HEK293 (cell line): ENCODE data around the gene CYP4F22.

Source experiments
- CTCF ChIA-PET: fragments of 350-600 bp; formaldehyde crosslinking; extraction: SDS; loops from one replicate; lab custom pipeline; 2021; ENCODE audit warnings: antibody characterized with exemption; lab: Yijun Ruan, JAX
- POLR2A ChIA-PET: fragments of 300-600 bp; formaldehyde crosslinking; extraction: SDS; loops from one replicate; lab custom pipeline; 2020; ENCODE audit warnings: antibody characterized with exemption, inconsistent platforms; lab: Yijun Ruan, JAX
- H3K27ac ChIP-seq: fragments of 200-500 bp; sonication (Bioruptor generic); 2 replicates; pipeline ENCODE4 v1.5.1; 2014; ENCODE audit warnings: low read depth, low read length, control low read depth, inconsistent platforms; ENCODE audit errors: extremely low read depth
- H3K36me3 ChIP-seq, 2 experiments: fragments of 200-500 bp in 1 of 2; sonication (Bioruptor generic) in 1 of 2; 1 replicate in 1 of 2; 2 replicates in 1 of 2; pipeline ENCODE4 v1.5.1; 2014 to 2017; ENCODE audit warnings: inconsistent platforms in 2 of 2, low read length in 2 of 2; ENCODE audit not compliant: control insufficient read depth in 2 of 2, insufficient read depth in 1 of 2
- H3K4me1 ChIP-seq: fragments of 200-500 bp; sonication (Bioruptor generic); 2 replicates; pipeline ENCODE4 v1.5.1; 2014; ENCODE audit warnings: mild to moderate bottlenecking, low read length, inconsistent platforms; ENCODE audit not compliant: control insufficient read depth, insufficient read depth
- H3K4me3 ChIP-seq: 2 replicates; pipeline ENCODE4 v1.5.1; 2011; ENCODE audit warnings: low read depth, mild to moderate bottlenecking, control low read depth, low read length, moderate library complexity
- H3K9me3 ChIP-seq: fragments of 200-500 bp; sonication (Bioruptor generic); 2 replicates; pipeline ENCODE4 v1.5.1; 2014; ENCODE audit warnings: low read depth, low read length, inconsistent platforms; ENCODE audit not compliant: control insufficient read depth, insufficient read depth
- EGR2 ChIP-seq: fragments of 450-650 bp; formaldehyde crosslinking; IDR thresholded peaks from 2 replicates; pipeline ENCODE4 v1.5.1; 2016; ENCODE audit warnings: low read depth, missing biosample characterization, missing genetic modification characterization
- HOXD13 ChIP-seq: sonication (generic); formaldehyde crosslinking; IDR thresholded peaks from 2 replicates; pipeline ENCODE4 v1.8.0; 2022; ENCODE audit warnings: missing genetic modification reagents, borderline replicate concordance
- KLF1 ChIP-seq: fragments of 450-650 bp; formaldehyde crosslinking; IDR thresholded peaks from 2 replicates; pipeline ENCODE4 v1.5.1; 2016; ENCODE audit warnings: missing biosample characterization, missing genetic modification characterization
- KLF10 ChIP-seq: fragments of 450-650 bp; IDR thresholded peaks from 2 replicates; pipeline ENCODE4 v1.5.1; 2018; ENCODE audit warnings: missing biosample characterization, mild to moderate bottlenecking, missing genetic modification characterization
- KLF9 ChIP-seq: fragments of 450-650 bp; formaldehyde crosslinking; IDR thresholded peaks from 2 replicates; pipeline ENCODE4 v1.5.1; 2016; ENCODE audit warnings: missing biosample characterization, missing genetic modification characterization, low read depth
- REST ChIP-seq: fragments of 450-650 bp; formaldehyde crosslinking; IDR thresholded peaks from 2 replicates; pipeline ENCODE4 v1.5.1; 2016; ENCODE audit warnings: missing biosample characterization, missing genetic modification characterization
- SETDB1 ChIP-seq: IDR thresholded peaks from one replicate; pipeline ENCODE4 v1.6.1; 2017; ENCODE audit warnings: mild to moderate bottlenecking, low read length, moderate library complexity, mixed read lengths; ENCODE audit not compliant: insufficient read length
- ZBTB17 ChIP-seq: fragments of 450-650 bp; formaldehyde crosslinking; IDR thresholded peaks from 2 replicates; pipeline ENCODE4 v1.5.1; 2016; ENCODE audit warnings: missing biosample characterization, missing genetic modification characterization
- ZBTB21 ChIP-seq: fragments of 450-650 bp; formaldehyde crosslinking; IDR thresholded peaks from 2 replicates; pipeline ENCODE4 v1.5.1; 2017; ENCODE audit warnings: missing biosample characterization, missing genetic modification characterization
- ZFHX2 ChIP-seq: fragments of 450-650 bp; formaldehyde crosslinking; conservative IDR thresholded peaks from 2 replicates; pipeline ENCODE4 v1.5.1; 2016; ENCODE audit warnings: missing biosample characterization, missing genetic modification characterization
- ZFP3 ChIP-seq: fragments of 450-650 bp; formaldehyde crosslinking; IDR thresholded peaks from 2 replicates; pipeline ENCODE4 v1.5.1; 2016; ENCODE audit warnings: low read depth, missing biosample characterization, missing genetic modification characterization
- ZNF112 ChIP-seq: fragments of 450-650 bp; formaldehyde crosslinking; IDR thresholded peaks from 2 replicates; pipeline ENCODE4 v1.5.0; 2017; ENCODE audit warnings: missing biosample characterization, missing genetic modification characterization
- ZNF133 ChIP-seq: fragments of 450-650 bp; formaldehyde crosslinking; IDR thresholded peaks from 2 replicates; pipeline ENCODE4 v1.5.1; 2016; ENCODE audit warnings: missing biosample characterization, missing genetic modification characterization
- ZNF138 ChIP-seq: fragments of 450-650 bp; formaldehyde crosslinking; IDR thresholded peaks from 2 replicates; pipeline ENCODE4 v1.5.1; 2016; ENCODE audit warnings: missing biosample characterization, missing genetic modification characterization, borderline replicate concordance
- ZNF146 ChIP-seq: fragments of 450-650 bp; formaldehyde crosslinking; IDR thresholded peaks from 2 replicates; pipeline ENCODE4 v1.5.1; 2016; ENCODE audit warnings: missing biosample characterization, missing genetic modification characterization
- ZNF324 ChIP-seq: fragments of 450-650 bp; formaldehyde crosslinking; IDR thresholded peaks from 2 replicates; pipeline ENCODE4 v1.5.1; 2016; ENCODE audit warnings: missing biosample characterization, missing genetic modification characterization
- ZNF366 ChIP-seq: fragments of 450-650 bp; formaldehyde crosslinking; conservative IDR thresholded peaks from 2 replicates; pipeline ENCODE4 v1.5.1; 2016; ENCODE audit warnings: missing biosample characterization, missing genetic modification characterization
- ZNF398 ChIP-seq: fragments of 450-650 bp; formaldehyde crosslinking; IDR thresholded peaks from 2 replicates; pipeline ENCODE4 v1.5.1; 2017; ENCODE audit warnings: missing biosample characterization, missing genetic modification characterization
- ZNF514 ChIP-seq: fragments of 450-650 bp; formaldehyde crosslinking; IDR thresholded peaks from 2 replicates; pipeline ENCODE4 v1.5.1; 2016; ENCODE audit warnings: missing biosample characterization, missing genetic modification characterization
- ZNF596 ChIP-seq: fragments of 450-650 bp; IDR thresholded peaks from 2 replicates; pipeline ENCODE4 v1.5.0; 2018; ENCODE audit warnings: missing biosample characterization, mild to moderate bottlenecking, missing genetic modification characterization, moderate library complexity
- ZNF626 ChIP-seq: fragments of 450-650 bp; sonication (Bioruptor Pico); formaldehyde crosslinking; IDR thresholded peaks from 2 replicates; pipeline ENCODE4 v1.5.1; 2018; ENCODE audit warnings: missing biosample characterization, missing genetic modification characterization, inconsistent platforms
- ZNF707 ChIP-seq: fragments of 450-650 bp; formaldehyde crosslinking; IDR thresholded peaks from 2 replicates; pipeline ENCODE4 v1.5.1; 2016; ENCODE audit warnings: missing biosample characterization, missing genetic modification characterization
- ZNF776 ChIP-seq: fragments of 450-650 bp; formaldehyde crosslinking; IDR thresholded peaks from 2 replicates; pipeline ENCODE4 v1.5.0; 2017; ENCODE audit warnings: missing biosample characterization, missing genetic modification characterization, borderline replicate concordance
- ZNF777 ChIP-seq: fragments of 450-650 bp; formaldehyde crosslinking; IDR thresholded peaks from 2 replicates; pipeline ENCODE4 v1.5.1; 2017; ENCODE audit warnings: missing biosample characterization, missing genetic modification characterization, borderline replicate concordance
- ZNF791 ChIP-seq: fragments of 450-650 bp; formaldehyde crosslinking; IDR thresholded peaks from 2 replicates; pipeline ENCODE4 v1.5.1; 2016; ENCODE audit warnings: missing biosample characterization, missing genetic modification characterization

Gene CYP4F22

DNA sequence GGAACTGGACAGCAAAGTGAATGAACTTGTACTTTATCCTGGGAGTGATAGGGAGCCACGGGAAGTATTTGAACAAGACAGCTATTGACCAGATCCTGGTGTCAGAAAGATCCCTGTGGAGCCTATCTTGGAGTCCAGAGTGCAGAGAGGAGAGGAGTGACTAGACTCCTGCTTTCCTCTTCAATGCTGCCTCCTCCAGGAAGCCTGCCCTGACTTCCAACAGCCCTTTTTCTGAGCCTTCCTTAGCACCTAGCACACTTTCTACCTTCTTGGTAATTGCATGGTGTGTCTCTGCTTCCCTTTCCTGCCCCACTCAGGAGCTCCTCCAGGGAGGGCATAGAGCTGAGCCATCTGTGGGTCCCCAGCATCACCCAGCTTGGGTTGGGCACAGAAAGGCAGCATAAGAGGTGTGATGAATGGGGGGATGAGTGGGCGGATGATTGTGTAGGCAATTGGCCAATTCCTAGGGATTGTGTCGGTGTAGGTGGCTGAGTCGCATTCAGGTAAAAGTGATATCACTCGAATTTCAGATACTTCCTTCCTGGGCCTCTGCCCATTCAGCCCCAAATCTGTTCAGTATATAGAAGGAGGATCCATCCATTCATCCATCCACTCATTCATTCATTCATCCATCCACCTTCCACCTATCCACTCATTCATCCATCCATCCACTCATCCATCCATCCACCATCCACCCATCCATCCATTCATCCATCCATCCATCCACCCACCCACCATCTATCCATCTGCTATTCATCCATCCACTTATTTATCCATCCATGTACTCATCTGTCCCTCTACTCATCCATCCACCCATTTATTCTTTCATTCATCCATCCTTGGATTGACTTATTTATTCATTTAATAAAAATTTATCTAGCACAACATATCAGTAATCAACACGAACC lies 26.9 kb downstream of the CYP4F22 start:
- no peaks in the 10 kb centered on the region for H3K4me1 ChIP-seq
- POLR2A ChIA-PET: no interaction called here
- no peaks in the 10 kb centered on the region for H3K9me3 ChIP-seq
- H3K27ac ChIP-seq: no peak overlapping the region
- no peak overlapping the region for H3K4me3 ChIP-seq
- no peak for TF ChIP-seq ZNF791 (tag by site-specific recombination)
- peak; percentile 62; the same call in 1 of the 2 replicates for TF ChIP-seq ZFHX2 (tag by site-specific recombination)
- TF ChIP-seq KLF9 (tag by site-specific recombination): no peak
- TF ChIP-seq ZNF133 (tag by site-specific recombination): no peak
- TF ChIP-seq ZBTB17 (tag by site-specific recombination): peak; percentile 74
- no peak for TF ChIP-seq ZNF776 (tag by site-specific recombination)
- no peak for TF ChIP-seq ZNF324 (tag by site-specific recombination)
- TF ChIP-seq ZNF626 (tag by site-specific recombination): no peak
- TF ChIP-seq ZNF366: peak; percentile 90
- peak; percentile 53; the same call in 1 of the 2 replicates for TF ChIP-seq EGR2 (tag by site-specific recombination)
- no peaks in the 10 kb centered on the region for H3K36me3 ChIP-seq
- CTCF ChIA-PET: interaction anchor here (0.6 kb wide), 2 partner anchors 16 to 353 kb away, joined by 3 to 4 read pairs; no protein-coding TSS in a partner anchor

DNA sequence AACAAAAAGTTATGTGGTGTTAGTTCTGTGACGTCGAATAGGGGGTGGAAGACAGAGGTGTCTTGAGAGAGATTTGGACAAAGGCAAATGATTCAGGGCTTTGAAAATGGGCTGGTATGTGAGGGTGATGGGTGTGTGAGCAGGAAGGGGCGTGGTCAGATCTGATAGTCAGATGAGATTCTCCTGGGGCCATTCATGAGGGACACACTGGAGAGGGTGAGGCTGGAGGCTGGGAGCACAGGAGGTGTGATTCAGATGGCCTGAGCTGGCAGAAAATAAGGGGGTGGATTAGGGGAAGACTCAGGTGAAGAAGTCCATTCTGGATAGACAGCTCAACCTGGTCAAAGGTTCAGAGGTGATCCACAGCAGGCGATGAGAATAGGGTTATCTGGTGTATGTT lies 28.0 kb downstream of the CYP4F22 start:
- Histone ChIP-seq H3K36me3 (no peaks in the 10 kb centered on the region), H3K27ac (no peak overlapping the region), H3K4me1 (no peaks in the 10 kb centered on the region), H3K9me3 (no peaks in the 10 kb centered on the region), H3K4me3 (no peak overlapping the region)
- ChIA-PET POLR2A (interaction anchor here (0.6 kb wide), 1 partner anchor 18 kb away, joined by 6 read pairs; no protein-coding TSS in a partner anchor), CTCF (no interaction called here)
- TF ChIP-seq ZFP3 (tag by site-specific recombination) (no peak), KLF1 (tag by site-specific recombination) (peak; percentile 43)

DNA sequence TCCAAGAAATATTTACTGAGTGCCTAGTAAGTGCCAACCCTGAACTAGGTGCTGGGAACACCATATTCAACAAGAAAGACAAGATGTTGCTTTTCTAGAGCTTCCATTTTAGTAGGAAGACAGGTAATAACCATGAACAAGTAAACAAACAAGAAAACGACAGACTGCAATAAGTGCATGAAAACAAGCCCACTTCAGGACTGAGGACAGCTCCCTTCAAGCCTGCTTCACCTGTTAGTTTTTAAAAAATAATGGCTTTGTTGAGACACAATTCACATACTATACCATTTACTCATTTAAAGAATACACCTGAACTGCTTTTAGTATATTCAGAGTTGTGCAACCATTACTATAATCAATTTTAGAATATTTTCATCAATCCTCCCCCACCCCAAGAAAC lies 30.4 kb downstream of the CYP4F22 start:
- H3K4me1 ChIP-seq: no peaks in the 10 kb centered on the region
- H3K27ac ChIP-seq: no peak overlapping the region
- CTCF ChIA-PET: interaction anchor here (1.7 kb wide), 1 partner anchor 17 kb away, joined by 3 read pairs; no protein-coding TSS in a partner anchor
- no peaks in the 10 kb centered on the region for H3K36me3 ChIP-seq
- no peak overlapping the region for H3K4me3 ChIP-seq
- POLR2A ChIA-PET: no interaction called here
- no peaks in the 10 kb centered on the region for H3K9me3 ChIP-seq
- no peak for TF ChIP-seq ZNF146 (tag by site-specific recombination)
- no peak for TF ChIP-seq KLF10 (tag by site-specific recombination)
- peak; percentile 84 for TF ChIP-seq SETDB1
- TF ChIP-seq HOXD13: no peak
- TF ChIP-seq ZNF112: no peak
- no peak for TF ChIP-seq ZBTB21 (tag by site-specific recombination)
- TF ChIP-seq REST (tag by site-specific recombination): peak; percentile 93
- TF ChIP-seq ZNF138 (tag by site-specific recombination): no peak
- no peak for TF ChIP-seq ZNF514 (tag by site-specific recombination)
- TF ChIP-seq ZNF596 (tag by site-specific recombination): no peak
- no peak for TF ChIP-seq ZNF777 (tag by site-specific recombination)
- no peak for TF ChIP-seq ZNF398 (tag by site-specific recombination)
- TF ChIP-seq ZNF707: no peak
